KMS-11 (cell line): ENCODE data around the gene XRCC4.

Source experiments
- H2AFZ ChIP-seq: fragments of 200-600 bp; sonication (generic); 2 replicates; pipeline ENCODE4 v1.6.1; 2016; ENCODE audit warnings: antibody characterized with exemption, mixed run types, low read depth
- H3K27ac ChIP-seq: fragments of 200-600 bp; sonication (generic); 2 replicates; pipeline ENCODE4 v1.6.1; 2016; ENCODE audit warnings: mild to moderate bottlenecking, mixed run types
- H3K27me3 ChIP-seq: fragments of 200-600 bp; sonication (generic); 2 replicates; pipeline ENCODE4 v1.6.1; 2017; ENCODE audit warnings: mild to moderate bottlenecking, low read depth, mixed run types, moderate library complexity; ENCODE audit not compliant: insufficient read depth
- H3K36me3 ChIP-seq: fragments of 200-600 bp; sonication (generic); 2 replicates; pipeline ENCODE4 v1.6.1; 2017; ENCODE audit warnings: mild to moderate bottlenecking, mixed run types; ENCODE audit not compliant: insufficient read depth
- H3K4me1 ChIP-seq: fragments of 200-600 bp; sonication (generic); 2 replicates; pipeline ENCODE4 v1.6.1; 2016; ENCODE audit warnings: mild to moderate bottlenecking, low read depth, mixed run types; ENCODE audit not compliant: poor library complexity, severe bottlenecking
- H3K4me2 ChIP-seq: fragments of 200-600 bp; sonication (generic); 2 replicates; pipeline ENCODE4 v1.7.0; 2016; ENCODE audit warnings: mild to moderate bottlenecking, mixed run types
- H3K4me3 ChIP-seq: fragments of 200-600 bp; sonication (generic); IDR thresholded peaks from 2 replicates; pipeline ENCODE4 v1.6.1; 2017; ENCODE audit warnings: low read depth, low read length, mixed read lengths; ENCODE audit not compliant: insufficient read depth
- H3K79me2 ChIP-seq: fragments of 200-600 bp; sonication (generic); 2 replicates; pipeline ENCODE4 v1.6.1; 2016; ENCODE audit warnings: low read depth, mixed run types; ENCODE audit not compliant: insufficient read depth
- H3K9ac ChIP-seq: fragments of 200-600 bp; sonication (generic); 2 replicates; pipeline ENCODE4 v1.6.1; 2016; ENCODE audit warnings: mild to moderate bottlenecking, mixed run types
- H4K20me1 ChIP-seq: fragments of 200-600 bp; sonication (generic); 2 replicates; pipeline ENCODE4 v1.6.1; 2016; ENCODE audit warnings: mild to moderate bottlenecking, mixed run types; ENCODE audit not compliant: insufficient read depth
- CTCF ChIP-seq: fragments of 200-600 bp; sonication (generic); conservative IDR thresholded peaks from 2 replicates; pipeline ENCODE4 v1.6.1; 2017; ENCODE audit warnings: low read depth, mild to moderate bottlenecking, antibody characterized with exemption, low read length, moderate library complexity, mixed read lengths

Gene XRCC4

DNA sequence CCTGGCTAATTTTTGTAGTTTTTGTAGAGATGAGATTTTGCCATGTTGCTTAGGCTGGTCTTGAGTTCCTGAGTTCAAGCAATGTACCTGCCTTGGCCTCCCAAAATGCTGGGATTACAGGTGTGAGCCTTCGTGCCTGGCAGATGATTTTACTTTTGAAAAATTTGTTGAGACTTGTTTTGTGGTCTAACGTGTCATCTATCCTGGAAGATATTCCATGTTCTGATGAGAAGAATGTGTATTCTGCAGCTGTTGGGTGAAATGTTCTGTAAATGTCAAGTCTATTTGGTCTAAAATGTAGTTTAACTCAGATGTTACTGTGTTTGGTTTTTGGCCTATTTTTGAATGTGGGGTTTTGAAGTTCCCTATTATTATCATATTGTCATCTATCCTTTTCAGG, 145.6 kb downstream of the XRCC4 start:
- no peak for TF ChIP-seq CTCF
- H3K27ac ChIP-seq, result no peak overlapping the region
- no peaks in the 10 kb centered on the region for H3K4me1 ChIP-seq
- H3K27me3 ChIP-seq, result no peaks in the 10 kb centered on the region
- H4K20me1 ChIP-seq, result no peaks in the 10 kb centered on the region
- no peak overlapping the region for H3K4me3 ChIP-seq
- no peak overlapping the region for H3K4me2 ChIP-seq
- no peak overlapping the region for H2AFZ ChIP-seq
- no peaks in the 10 kb centered on the region for H3K79me2 ChIP-seq
- H3K36me3 ChIP-seq, result no peaks in the 10 kb centered on the region
- no peak overlapping the region for H3K9ac ChIP-seq

DNA sequence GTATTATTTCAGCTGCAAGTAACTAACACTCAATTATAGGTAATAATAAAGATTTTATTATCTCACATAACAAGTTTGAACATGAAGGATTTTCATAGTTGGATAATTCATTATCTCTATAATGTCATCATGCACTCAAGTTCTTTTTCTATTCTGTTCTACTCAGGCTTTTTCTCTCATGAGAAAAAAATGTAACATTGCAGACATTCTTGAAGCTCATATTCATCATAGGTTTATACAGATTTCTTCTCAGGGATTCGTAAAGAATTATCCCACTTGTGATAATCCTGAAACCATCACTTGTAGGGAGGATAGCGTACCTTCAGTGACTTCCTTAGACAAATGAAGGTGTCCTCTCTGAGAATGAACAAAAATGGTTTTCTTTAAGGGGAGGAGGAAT, 150.3 kb downstream of the XRCC4 start:
- Histone ChIP-seq H3K4me2 (no peak overlapping the region), H3K4me1 (no peaks in the 10 kb centered on the region), H3K27me3 (no peaks in the 10 kb centered on the region), H3K27ac (no peak overlapping the region), H4K20me1 (no peaks in the 10 kb centered on the region), H3K79me2 (no peaks in the 10 kb centered on the region), H2AFZ (no peak overlapping the region), H3K9ac (no peak overlapping the region), H3K4me3 (no peak overlapping the region), H3K36me3 (no peaks in the 10 kb centered on the region)
- no peak for TF ChIP-seq CTCF

GRCh38 chr5:83230511-83230910, 153.2 kb downstream of the XRCC4 start:
- Histone ChIP-seq H4K20me1 (no peaks in the 10 kb centered on the region), H3K9ac (no peak overlapping the region), H3K4me1 (no peaks in the 10 kb centered on the region), H3K79me2 (no peaks in the 10 kb centered on the region), H3K27ac (no peak overlapping the region), H3K36me3 (no peaks in the 10 kb centered on the region), H3K27me3 (no peaks in the 10 kb centered on the region), H3K4me2 (no peak overlapping the region), H2AFZ (no peak overlapping the region), H3K4me3 (no peak overlapping the region)
- no peak for TF ChIP-seq CTCF

- Histone ChIP-seq H3K9ac (no peak overlapping the region), H4K20me1 (no peaks in the 10 kb centered on the region), H3K4me1 (no peaks in the 10 kb centered on the region), H2AFZ (no peak overlapping the region), H3K27me3 (no peaks in the 10 kb centered on the region), H3K4me3 (no peak overlapping the region), H3K4me2 (no peak overlapping the region), H3K79me2 (no peaks in the 10 kb centered on the region), H3K36me3 (no peaks in the 10 kb centered on the region), H3K27ac (no peak overlapping the region)
- no peak for TF ChIP-seq CTCF
These were observed 167.2 kb downstream of the XRCC4 start for GRCh38 chr5:83244516-83244915.

DNA sequence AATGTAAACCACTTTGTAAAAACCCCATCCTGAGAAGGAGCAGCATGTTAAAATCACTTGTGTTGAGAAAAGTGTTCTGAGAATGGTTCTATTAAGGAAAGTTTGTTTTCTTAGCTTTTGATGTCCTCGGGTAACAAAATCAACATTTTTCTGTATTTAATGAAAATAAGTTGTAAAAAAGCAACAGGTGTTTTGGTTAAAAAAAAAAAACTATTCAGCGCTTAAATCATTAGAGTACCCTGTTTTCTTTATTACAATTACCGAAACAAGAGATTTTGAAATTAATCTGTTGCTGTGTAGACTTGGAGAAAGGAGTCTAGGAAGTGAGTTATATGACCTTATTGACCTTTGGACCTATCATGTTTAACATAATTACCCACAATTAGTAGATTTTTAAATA, 167.7 kb downstream of the XRCC4 start:
- TF ChIP-seq CTCF, result no peak
- Histone ChIP-seq H3K4me1 (no peaks in the 10 kb centered on the region), H3K27me3 (no peaks in the 10 kb centered on the region), H3K4me3 (no peak overlapping the region), H3K9ac (no peak overlapping the region), H4K20me1 (no peaks in the 10 kb centered on the region), H3K4me2 (no peak overlapping the region), H3K36me3 (no peaks in the 10 kb centered on the region), H3K27ac (no peak overlapping the region), H2AFZ (no peak overlapping the region), H3K79me2 (no peaks in the 10 kb centered on the region)
